Measurements from ENCODE around the gene ZNF750.

DNA sequence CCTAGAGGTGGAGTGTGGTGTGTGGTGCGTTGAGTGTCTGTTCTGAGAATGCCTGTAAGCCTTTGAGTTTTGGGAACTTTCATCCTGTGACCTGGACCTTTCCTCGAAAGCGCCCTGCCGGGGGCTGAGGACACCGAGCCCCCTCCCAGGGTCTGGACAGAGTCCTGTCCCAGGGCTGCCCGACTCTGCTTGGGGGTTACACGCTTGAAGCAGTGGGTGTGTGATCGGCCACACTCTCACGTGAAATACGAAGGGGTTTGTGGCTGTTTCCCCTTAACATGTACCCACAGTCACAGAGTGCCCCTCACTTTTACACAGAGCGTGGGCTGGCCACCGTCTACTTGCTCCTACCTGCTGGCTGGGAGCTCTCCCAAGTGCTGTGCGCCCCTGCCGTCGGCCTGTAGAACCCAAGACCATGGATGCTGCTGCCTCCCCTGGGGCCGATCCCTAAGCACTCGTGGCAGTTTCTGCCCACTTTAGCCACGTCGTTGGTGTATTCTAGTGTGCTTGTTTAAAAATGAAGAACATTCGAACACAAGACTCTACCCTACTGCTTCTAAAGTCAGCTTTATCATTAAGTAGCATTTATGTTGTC is 6.8 kb downstream of the ZNF750 start:
- no peak for TF ChIP-seq POLR2AphosphoS5 (IDR thresholded peaks at IDR 0.05; ENCODE audit: low read depth, low read length)
- no peak for TF ChIP-seq TAF1 (IDR thresholded peaks at IDR 0.05; ENCODE audit: borderline replicate concordance, low read depth, low read length)

All from GM12892 (cell line).